SK-N-SH (cell line): ENCODE measurements around the gene TNFAIP8L3.

ENCODE experiments used
- CTCF ChIP-seq: fragments of 200-600 bp; sonication (generic); IDR thresholded peaks from 2 replicates; pipeline ENCODE4 v1.6.1; 2017; ENCODE audit warnings: antibody characterized with exemption, mild to moderate bottlenecking, moderate library complexity
- ELF1 ChIP-seq: IDR thresholded peaks from 2 replicates; pipeline ENCODE4 v1.4.0; 2012
- EP300 ChIP-seq, 2 experiments: IDR thresholded peaks; 2 replicates each; pipeline versions ENCODE4 v1.4.0 to v1.6.1; 2012; ENCODE audit warnings: borderline replicate concordance in 1 of 2, low read depth in 1 of 2, low read length in 1 of 2
- GATA2 ChIP-seq: sonication (generic); formaldehyde crosslinking; IDR thresholded peaks from 2 replicates; pipeline ENCODE4 v1.5.0; 2020; ENCODE audit warnings: mild to moderate bottlenecking, missing genetic modification reagents
- MAX ChIP-seq: IDR thresholded peaks from 2 replicates; pipeline ENCODE4 v1.4.0; 2012; ENCODE audit warnings: low read depth
- MXI1 ChIP-seq: IDR thresholded peaks from 2 replicates; pipeline ENCODE4 v1.6.1; 2012; ENCODE audit warnings: mild to moderate bottlenecking, low read depth, low read length, improper control_type of control experiment
- NRF1 ChIP-seq: IDR thresholded peaks from 2 replicates; pipeline ENCODE4 v1.6.1; 2012; ENCODE audit warnings: low read depth, mild to moderate bottlenecking, low read length
- RFX5 ChIP-seq: IDR thresholded peaks from 2 replicates; pipeline ENCODE4 v1.6.1; 2012; ENCODE audit warnings: mild to moderate bottlenecking, improper control_type of control experiment, low read length

DNA sequence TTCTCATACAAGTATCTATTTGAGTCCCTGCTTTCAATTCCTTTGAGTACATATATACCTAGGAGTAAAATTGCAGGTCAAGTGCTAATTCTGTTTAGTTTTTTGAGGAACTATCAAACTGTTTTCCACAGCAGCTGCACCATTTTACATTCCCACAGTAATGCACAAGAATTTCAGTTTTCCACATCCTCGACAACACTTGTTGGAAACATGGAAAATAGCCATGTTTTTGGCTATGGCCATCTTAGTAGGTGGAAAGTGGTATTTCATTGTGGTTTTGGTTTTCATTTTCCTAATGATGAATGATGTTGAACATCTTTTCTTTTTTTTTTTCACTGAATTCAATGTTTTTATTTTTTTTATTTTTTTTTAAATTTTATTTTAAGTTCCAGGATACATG lies 44.4 kb upstream of the TNFAIP8L3 start:
- TF ChIP-seq CTCF (no peak), RFX5 (no peak), EP300 (IDR thresholded peaks at IDR 0.05; ENCODE audit: borderline replicate concordance in 1 of 2, low read depth in 1 of 2, low read length in 1 of 2) (no peak), NRF1 (no peak), GATA2 (CRISPR knock-in tag) (no peak), MAX (no peak), ELF1 (no peak), MXI1 (no peak)
